GM21526 (cell line): ENCODE measurements around the gene MYO1D.
"Not testable (repeated sequence)": the region's sequence is repeated elsewhere in the genome, so short reads cannot be mapped to it uniquely, and the experiment has no call there.

ENCODE experiments used
- ATAC-seq: cut with Tn5 transposase; IDR thresholded peaks from one replicate; pipeline ENCODE4 v1.9.1; 2021; ENCODE audit warnings: moderate library complexity; ENCODE audit not compliant: unreplicated experiment, low FRiP score

MYO1D gene

DNA sequence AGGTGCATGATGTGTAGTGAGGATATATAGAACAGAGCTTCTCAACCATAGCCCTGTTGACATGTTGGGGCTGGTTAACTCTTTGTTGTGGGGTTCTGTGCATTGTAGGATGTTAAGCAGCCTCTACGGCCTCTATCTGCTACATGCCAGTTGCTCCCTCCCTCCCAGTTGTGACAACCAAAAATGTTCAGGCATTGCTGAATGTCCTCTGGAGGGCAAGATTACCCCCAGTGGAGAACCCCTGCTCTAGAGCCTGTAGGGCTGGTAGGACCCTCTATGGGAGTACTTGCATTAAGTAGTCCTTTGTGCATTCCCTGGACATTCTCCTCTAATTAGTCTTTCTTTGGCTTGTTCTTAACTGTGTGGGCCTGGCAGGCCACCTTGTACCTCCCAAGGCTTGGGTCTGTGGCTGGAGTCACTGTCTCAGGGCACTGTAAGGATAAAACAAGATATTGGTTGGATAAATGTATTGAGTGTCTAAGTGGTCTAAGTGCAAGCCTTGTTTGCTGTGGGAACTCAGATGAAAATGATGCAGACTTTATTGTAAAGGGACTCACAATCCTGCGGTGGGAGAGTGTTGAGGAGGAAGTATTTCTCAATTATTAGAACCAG, 19.8 kb upstream of the MYO1D start:
- ATAC-seq = no peak

DNA sequence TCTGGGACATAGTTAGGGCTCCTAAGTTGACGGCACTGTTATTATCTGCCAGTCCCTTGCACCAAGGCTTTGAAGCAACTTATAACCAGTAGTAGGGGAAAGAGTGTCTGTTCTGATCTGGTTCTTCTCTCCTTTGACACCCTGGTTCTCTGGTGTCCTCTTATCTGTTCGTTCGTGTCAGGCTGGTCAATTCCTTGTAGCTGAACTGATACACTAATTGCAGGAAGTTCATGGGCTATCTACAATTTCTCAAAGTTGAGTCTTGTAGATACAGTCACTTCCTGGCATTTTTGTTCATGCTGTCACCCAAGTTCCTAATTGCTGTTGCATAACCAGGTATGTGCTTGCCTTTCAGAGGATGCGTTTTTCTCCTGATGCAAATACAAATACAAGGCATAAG, 17.3 kb upstream of the MYO1D start:
- no peak for ATAC-seq

DNA sequence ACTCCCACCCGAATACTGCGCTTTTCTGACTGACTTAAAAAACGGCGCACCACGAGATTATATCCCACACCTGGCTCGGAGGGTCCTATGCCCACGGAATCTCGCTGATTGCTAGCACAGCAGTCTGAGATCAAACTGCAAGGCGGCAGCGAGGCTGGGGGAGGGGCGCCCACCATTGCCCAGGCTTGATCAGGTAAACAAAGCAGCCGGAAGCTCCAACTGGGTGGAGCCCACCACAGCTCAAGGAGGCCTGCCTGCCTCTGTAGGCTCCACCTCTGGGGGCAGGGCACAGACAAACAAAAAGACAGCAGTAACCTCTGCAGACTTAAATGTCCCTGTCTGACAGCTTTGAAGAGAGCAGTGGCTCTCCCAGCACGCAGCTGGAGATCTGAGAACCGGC, 10.5 kb upstream of the MYO1D start:
- ATAC-seq = not testable (repeated sequence)

DNA sequence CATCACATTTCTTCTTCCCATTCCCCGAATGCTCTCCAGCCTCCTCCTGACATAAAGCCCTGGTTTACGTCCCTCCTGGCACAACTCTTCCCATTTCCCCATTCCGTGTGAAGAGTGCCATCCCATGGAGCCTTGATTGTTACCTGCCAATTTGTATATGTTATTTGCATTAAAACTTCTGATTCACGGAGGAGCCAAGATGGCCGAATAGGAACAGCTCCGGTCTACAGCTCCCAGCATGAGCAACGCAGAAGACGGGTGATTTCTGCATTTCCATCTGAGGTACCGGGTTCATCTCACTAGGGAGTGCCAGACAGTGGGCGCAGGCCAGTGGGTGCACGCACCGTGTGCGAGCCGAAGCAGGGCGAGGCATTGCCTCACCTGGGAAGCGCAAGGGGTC, 10.0 kb upstream of the MYO1D start:
- not testable (repeated sequence) for ATAC-seq

DNA sequence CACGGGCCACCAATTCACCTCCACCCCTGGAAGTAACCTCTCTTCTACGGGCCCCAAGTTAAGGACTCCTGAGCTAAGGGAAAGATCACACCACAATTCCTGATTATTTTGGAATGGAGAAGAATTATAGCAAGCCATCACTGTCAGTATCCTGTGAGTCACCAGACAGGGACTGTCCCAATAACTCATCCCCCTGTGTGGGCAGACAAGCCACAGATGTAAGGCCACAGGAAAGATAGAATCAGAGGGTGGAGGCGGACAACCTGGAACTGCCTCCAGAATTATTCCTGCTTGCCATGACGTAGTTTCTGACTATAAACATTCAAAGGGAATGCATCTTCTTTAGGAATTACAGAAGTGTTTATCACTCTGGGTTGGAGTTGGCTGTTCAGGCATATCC, 5.8 kb upstream of the MYO1D start:
- ATAC-seq = no peak

DNA sequence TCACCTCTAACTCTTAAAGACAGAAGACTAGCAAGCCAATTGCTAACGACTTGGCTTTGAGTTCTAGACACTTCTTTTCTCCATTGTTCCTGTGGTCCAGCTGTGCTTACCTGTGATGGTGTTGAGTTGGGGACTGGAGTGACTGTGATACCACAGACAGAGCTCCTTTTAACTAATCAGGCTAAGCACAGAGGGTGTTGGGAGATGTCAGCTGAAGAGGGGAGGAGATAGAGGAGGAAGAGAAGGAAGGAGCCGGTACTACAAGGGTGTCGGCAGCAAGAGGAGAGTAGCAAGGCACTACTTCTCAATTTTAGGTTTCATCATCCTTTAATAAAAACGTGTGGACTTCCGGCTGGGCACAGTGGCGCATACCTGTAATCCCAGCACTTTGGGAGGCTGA, 5.1 kb upstream of the MYO1D start:
- ATAC-seq = no peak

DNA sequence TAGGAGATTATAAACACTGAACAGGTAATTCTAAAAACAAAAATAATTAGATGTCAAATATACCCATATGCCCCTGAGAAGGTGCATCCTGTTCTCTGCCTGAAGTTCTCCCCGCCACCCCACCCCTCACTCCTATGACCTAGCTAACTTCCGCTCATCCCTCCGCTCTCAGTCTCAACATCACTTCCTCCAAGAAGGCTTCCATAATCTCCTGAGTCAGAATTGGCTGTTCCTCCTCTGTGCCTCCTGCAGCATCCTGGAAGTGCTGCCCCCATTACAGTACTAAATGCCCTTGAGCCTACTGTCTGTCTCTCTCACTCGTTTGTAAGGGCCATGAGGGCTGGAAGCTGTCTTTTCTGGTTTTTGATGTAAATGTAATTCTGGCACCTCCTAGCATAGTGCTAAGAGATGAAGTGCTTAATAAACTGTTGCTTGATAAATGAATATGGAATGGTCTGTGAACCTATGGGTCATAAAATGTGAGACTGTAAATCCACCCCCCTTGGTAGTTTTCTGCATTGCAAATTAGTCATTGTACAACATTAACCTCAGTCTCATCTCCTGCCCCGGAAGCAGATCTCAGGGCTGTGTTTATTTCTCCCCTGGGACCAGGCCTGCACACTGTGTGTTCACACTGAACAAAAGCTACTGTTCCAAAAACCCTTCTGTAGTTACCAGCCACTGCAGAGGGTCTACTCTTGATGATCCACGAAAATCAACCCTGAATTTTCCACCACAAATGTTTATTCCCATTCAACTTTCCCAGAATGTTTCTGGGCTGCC, 3.9 kb upstream of the MYO1D start:
- ATAC-seq = no peak

DNA sequence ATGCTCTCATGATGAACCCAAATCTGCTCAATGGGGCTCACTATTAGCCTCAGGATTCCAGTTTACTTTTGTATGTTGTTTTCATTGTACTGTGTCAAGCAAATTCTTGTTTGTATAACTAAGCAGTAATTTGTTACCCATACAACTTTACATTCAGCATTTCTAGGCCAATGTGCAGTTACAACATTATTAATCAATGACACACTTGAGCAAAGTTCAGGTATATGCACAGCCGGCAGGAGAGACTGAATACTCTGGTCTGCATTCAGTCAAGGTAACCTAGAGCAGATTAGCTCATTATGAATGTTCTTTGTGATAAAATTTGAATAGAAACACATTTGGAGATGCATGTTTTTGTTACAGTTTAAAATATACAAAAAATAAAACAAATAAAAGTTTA, 2.2 kb upstream of the MYO1D start:
- no peak for ATAC-seq

DNA sequence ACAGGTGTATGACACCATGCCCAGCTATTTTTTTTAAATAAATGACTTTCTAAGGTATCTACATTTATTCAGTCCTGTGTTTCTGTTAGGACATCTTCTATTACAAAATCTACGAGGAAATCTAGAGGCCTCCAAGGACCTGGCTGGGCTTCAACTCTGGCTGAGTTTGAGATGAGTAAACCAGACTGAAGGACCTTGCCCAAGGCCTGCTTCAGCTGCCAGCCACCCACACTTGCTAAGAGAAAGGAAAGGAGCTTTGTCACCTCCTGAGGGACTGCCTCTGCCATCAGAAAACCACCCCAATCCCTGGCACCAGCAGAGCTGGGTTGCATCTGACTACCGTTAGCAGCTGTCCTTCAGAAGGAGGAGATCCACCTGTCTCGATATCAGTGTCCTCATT, 1.3 kb upstream of the MYO1D start:
- ATAC-seq = no peak

DNA sequence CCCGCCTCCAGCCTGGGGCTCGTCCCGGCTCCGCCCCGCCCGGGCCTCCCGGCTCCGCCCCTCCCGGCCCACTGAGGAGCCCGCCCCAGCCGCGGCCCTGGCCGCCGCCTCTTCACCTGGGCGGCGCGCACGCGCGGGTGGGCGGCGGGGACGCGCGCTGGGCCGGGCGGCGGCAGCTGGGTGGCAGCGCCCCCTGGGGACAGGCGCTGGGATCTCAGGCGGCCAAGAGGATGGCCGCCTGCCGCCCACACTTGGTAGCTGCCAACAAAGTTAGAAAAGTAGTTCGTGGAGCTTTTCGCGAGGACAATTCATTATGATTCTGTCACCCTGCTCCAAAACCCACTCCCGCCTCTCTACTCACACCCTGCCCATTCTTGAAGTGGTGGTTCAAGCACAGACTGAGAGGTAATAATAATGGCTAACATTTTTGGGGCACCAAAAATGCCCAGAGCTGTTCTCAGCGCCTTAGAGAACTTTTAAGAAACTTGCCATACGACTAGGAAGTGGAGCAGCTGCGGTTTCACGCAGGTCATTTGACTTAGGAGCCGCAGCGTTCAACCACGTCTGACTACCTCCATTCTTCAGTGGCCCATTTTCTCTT, 340 bp upstream of the MYO1D start:
- ATAC-seq = peak; percentile 78

DNA sequence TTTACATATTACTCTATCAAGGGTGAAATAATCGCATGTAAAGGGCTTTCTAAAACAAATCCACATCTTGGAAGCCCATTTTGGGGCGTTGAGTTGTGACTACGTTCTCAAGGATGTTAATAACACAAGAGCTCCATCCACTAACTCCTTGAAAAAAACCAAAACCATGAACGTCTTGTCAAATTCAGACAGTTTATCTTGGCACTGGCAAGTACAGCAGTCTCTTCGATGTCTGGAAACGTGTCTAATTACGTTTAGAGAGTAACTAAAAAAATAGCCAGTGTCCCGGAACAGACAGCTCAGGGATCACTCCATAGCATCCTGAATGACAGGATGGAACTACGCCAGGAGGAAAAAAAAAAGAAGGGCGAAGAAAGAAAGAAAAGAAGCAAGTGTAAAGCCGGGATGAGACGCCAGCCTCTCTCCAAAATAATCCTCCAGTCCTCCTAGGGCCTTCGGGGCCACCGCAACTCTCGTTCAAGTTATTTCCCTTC, 954 bp downstream of the MYO1D start:
- no peak for ATAC-seq

DNA sequence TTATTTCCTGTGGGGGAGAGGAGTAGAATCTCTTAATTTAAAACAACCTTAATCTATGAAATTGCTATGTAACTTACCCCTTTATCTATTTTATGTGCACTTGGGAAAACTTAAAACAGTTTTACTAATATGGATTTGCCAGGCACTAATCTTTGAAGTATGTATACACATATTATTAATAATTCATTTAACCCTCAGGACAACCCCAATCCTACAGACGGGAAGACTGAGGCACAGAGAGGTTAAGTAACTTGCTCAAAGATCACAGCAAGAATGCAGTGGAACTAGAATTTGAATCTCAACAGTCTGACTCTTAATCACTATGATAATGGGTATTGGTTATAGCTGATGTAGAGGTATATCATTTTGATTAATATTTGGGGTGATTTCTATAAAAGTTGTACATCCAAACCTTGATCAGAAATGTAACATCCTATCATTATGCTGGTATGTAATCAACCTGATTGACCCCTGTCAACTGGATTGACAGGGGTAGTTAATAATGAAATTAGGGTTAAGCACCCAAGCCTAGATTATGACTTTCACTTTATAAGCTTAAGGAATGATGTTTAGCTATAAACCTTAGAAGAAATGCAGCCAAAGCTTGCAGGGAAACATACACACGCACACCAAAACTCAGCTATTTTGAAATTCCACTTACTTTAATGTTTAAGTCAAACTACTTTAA, 1.6 kb downstream of the MYO1D start:
- ATAC-seq = no peak

DNA sequence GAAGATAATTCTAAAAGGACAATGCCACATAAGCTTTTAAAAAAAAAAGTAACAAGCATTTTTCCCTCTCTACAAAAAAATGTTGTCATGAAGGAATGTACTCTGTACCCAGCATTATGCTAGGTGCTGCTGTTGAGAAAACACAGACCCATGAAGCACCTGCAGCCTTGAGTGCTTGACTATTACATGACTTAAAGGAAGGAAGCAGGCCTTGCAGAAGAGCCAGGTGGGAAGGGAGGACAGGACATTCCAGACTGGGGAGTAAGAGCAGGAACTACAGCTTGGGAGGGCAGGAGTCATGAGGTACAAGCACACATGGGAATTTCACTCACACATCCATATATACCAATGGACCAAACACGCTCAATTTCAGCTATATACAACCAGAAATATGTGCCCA, 3.8 kb downstream of the MYO1D start:
- no peak for ATAC-seq

DNA sequence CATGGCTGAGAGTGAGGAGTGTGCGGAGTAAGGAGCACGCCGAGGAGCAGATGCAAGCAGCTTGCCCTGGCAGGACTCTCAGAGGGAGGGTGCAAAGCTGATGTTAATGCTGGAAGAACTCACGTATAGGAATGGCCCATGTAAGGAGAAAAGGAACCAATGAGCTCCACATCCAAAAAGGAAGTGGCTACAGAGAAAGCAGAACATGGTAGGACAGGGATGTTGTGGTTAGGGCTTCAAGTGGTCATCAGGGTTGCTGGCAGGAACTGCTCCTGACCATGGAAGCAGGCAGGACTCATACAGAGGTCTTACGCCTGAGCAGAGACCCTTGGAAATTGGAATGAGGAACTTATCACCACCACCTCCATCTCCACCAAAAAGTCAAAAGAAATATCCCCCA, 5.2 kb downstream of the MYO1D start:
- ATAC-seq = no peak

DNA sequence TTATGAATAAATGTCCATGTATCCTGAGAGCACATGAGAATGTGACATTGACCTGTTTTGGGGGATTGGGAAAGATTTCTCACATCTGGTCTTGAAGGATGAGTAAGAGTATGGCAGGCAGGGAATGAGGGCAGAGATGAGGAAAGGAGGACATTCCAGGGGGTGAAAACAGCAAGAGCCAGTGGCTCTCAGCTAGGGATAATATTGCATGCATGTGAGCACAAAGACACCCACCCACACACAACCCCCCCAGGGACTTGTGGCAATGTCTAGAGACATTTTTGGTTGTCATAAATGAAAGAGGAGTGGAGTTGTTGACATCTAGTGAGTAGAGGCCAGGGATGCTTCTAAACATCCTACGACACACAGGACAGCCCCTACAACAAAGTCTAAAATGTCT, 6.0 kb downstream of the MYO1D start:
- no peak for ATAC-seq

DNA sequence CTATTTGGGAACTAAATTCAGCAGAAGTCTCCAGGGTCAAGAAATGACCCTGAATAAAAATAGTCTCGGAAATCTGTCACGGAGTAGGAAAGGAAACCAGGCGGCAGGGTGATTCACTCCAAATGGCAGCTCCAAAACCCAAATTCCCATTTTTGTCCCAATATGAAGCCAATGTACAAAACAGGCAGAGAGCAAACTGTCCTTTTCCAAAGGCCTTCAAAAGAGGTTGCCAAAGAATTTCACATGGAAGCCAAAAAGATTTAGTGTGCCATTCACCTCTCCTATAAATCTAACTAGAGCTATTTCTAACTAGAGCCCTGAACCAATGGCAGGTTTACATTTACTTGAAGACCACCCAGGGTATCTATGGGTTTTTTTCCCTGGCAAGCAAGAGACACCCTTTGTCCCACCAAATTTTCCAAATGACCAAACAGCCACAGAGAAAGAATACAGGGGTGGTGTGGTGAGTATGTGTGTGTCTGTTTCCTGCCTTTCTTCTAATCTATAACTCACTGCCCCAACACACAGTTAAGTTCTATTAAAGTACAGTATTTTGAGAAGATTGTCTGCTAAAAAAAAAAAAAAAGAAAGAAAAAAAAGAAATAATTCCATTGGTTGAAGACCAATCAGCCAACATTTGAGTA, 6.8 kb downstream of the MYO1D start:
- no peak for ATAC-seq

DNA sequence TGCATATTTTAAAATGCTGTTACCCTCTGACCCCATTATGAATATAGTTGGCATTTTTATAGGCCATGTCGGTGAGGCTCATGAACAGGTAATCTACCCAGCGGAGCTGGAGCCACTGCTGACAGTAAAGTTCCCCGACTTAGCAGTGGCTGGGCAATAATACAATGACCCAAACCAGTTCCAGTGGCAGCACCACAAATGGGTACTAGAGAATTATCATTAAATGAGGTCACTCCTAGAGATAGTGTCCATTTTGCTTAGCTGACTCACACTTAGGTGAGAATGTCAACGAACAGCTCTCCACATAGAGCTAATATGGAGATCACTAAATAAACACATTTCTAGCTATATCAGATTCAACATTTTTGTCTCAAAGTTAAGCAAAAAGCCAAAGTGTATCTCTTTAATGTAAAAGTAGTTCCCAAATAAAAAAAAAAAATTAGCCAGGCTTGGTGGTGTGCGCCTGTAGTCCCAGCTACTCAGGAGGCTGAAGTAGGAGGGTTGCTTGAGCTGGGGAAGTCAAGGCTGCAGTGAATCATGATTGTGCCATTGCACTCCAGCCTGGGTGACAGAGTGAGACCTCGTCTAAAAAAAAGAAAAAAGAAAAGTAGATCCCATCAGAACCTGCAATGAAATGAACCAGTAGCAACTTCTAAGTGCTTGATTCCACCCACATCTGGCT, 7.4 kb downstream of the MYO1D start:
- ATAC-seq = no peak

DNA sequence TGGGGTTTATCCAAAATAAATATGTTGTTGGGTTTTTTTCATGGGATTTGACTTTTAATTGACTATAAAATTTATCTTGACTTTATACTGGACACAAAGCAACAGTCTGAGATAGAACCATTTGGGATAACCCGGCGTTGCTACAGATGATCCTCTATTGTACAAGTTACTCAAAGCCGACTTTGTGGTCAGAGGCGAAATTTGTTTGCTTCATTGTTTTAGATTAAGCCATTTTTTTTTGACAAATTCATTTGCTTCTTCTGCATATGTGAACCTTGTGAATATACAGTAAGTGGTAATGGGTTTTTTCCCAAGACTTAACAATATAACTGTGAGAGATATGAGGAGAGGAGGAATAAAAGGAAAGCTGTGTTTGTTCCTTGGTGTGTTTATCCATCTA, 11.8 kb downstream of the MYO1D start:
- ATAC-seq = no peak

DNA sequence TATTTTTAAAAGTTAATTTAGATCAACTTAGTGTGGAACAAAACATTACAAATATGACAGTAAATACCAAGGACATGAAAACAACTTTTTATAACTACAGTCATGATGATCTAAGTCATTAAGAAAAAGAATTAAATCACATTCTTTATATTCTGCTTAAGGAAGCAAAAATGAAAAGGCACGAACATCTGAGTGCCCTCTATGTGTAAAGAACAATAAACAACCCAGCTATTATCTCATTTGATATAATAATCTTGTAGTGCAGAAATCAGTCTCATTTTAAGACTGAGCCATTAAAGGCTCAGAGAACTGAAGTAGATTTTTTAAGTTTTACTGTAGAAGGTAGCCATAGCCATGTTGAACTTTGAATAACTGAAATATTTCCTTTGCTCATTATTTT, 13.4 kb downstream of the MYO1D start:
- ATAC-seq = no peak

DNA sequence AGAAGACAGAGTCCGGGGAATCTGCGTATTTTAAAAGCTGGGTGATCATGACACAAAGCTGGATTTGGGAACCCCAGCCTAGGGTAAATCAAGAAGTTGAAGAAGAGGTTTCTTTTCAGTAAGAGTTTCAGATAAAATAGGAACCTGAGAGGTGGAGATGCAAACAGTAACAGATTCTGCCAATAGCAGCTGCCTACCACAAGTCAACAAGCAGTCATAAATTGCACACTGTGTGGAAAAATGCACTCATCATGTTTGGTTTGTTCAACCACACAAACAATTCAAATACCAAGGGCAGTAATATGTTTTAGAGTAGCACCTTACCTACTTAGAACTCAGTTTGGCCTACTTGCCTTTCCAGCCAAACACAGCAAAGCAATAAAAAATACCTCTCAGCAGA, 14.0 kb downstream of the MYO1D start:
- ATAC-seq = no peak
